GM12878 (cell line): Measurements from ENCODE around the gene SLC39A7. TPM values are rescaled to one million over a fixed set of nuclear protein-coding genes. Genes with fewer than 3 reads are reported as not detected.

ENCODE experiments used
- ATAC-seq: fragments of 200-7000 bp; cut with Tn5 transposase; 3 replicates; pipeline ENCODE4 v1.9.1; 2020; ENCODE audit warnings: mild to moderate bottlenecking, moderate library complexity
- BruUV-seq: library from RNA; stranded (reverse); fragments of 400-500 nt; replicated peaks from 2 replicates; lab custom pipeline; 2021; lab: Mats Ljungman, UMichigan
- CTCF ChIA-PET: fragments of 300-600 bp; sonication (Branson Sonifier 250); formaldehyde crosslinking; extraction: SDS; loops from one replicate; lab custom pipeline; 2021; ENCODE audit warnings: inconsistent platforms; lab: Yijun Ruan, JAX
- POLR2A ChIA-PET: fragments of 350-600 bp; formaldehyde crosslinking; extraction: SDS; loops from one replicate; lab custom pipeline; 2021; ENCODE audit warnings: inconsistent platforms; lab: Charles Lee
- RAD21 ChIA-PET: fragments of 300-600 bp; sonication (Branson Sonifier 250); formaldehyde crosslinking; loops from one replicate; lab custom pipeline; 2023; ENCODE audit warnings: antibody characterized with exemption; ENCODE audit not compliant: unreplicated experiment; lab: Charles Lee
- SMC1A ChIA-PET: fragments of 300-600 bp; sonication (Branson Sonifier 250); formaldehyde crosslinking; loops from one replicate; lab custom pipeline; 2023; ENCODE audit not compliant: unreplicated experiment, uncharacterized antibody; lab: Charles Lee
- DNase-seq: peaks from one replicate; pipeline ENCODE4 v3.0.0-alpha.2; 2011; ENCODE audit warnings: low read depth, low spot score
- FAIRE-seq: peaks from 3 replicates; lab custom pipeline; 2011; peaks lifted over from hg19 to GRCh38; lab: Jason Lieb, UNC
- H2AFZ ChIP-seq: 2 replicates; pipeline ENCODE4 v1.6.0; 2011; ENCODE audit warnings: low read depth, low read length, control low read depth; ENCODE audit not compliant: control insufficient read depth
- H3K27ac ChIP-seq: 2 replicates; pipeline ENCODE4 v1.5.1; 2011; ENCODE audit warnings: control low read depth; ENCODE audit not compliant: control insufficient read depth, insufficient read depth
- H3K27me3 ChIP-seq, 2 experiments: replicated peaks in 1 of 2; 2 replicates each; pipeline versions ENCODE4 v1.6.0 to v1.6.1; 2011; ENCODE audit warnings: low read length in 1 of 2; ENCODE audit not compliant: control insufficient read depth in 2 of 2, insufficient read depth in 2 of 2
- H3K36me3 ChIP-seq, 2 experiments: 2 replicates each; pipeline ENCODE4 v1.5.1; 2011; ENCODE audit warnings: low read length in 1 of 2; ENCODE audit not compliant: control insufficient read depth in 2 of 2, insufficient read depth in 2 of 2
- H3K4me1 ChIP-seq: 2 replicates; pipeline ENCODE4 v1.6.1; 2011; ENCODE audit warnings: mild to moderate bottlenecking, low read length, moderate library complexity, mixed read lengths; ENCODE audit not compliant: control insufficient read depth, insufficient read depth
- H3K4me2 ChIP-seq: 2 replicates; pipeline ENCODE4 v1.6.0; 2011; ENCODE audit warnings: control low read depth; ENCODE audit not compliant: control insufficient read depth, insufficient read depth
- H3K4me3 ChIP-seq: fragments of 200-600 bp; sonication (generic); 2 replicates; pipeline ENCODE4 v1.5.1; 2016
- H3K79me2 ChIP-seq: 2 replicates; pipeline ENCODE4 v1.6.0; 2011; ENCODE audit warnings: low read length; ENCODE audit not compliant: control insufficient read depth, insufficient read depth
- H3K9ac ChIP-seq: 2 replicates; pipeline ENCODE4 v1.8.0; 2011; ENCODE audit warnings: low read length, control low read depth, mixed read lengths; ENCODE audit not compliant: control insufficient read depth, insufficient read depth
- H3K9me3 ChIP-seq: replicated peaks from 3 replicates; pipeline ENCODE4 v1.5.1; 2011; ENCODE audit warnings: mild to moderate bottlenecking, low read length; ENCODE audit not compliant: control insufficient read depth, insufficient read depth
- H4K20me1 ChIP-seq: 2 replicates; pipeline ENCODE4 v1.6.0; 2011; ENCODE audit not compliant: control insufficient read depth, insufficient read depth
- ATF2 ChIP-seq: IDR thresholded peaks from 2 replicates; pipeline ENCODE4 v1.6.1; 2012; ENCODE audit warnings: low read length, inconsistent platforms
- BCL11A ChIP-seq: IDR thresholded peaks from 2 replicates; pipeline ENCODE4 v1.6.1; 2011; ENCODE audit warnings: low read depth, low read length
- BCL3 ChIP-seq: IDR thresholded peaks from 2 replicates; pipeline ENCODE4 v1.6.1; 2011; ENCODE audit warnings: borderline replicate concordance, low read depth, mild to moderate bottlenecking, moderate library complexity, low read length; ENCODE audit not compliant: insufficient read depth, poor library complexity, severe bottlenecking
- CBFB ChIP-seq: IDR thresholded peaks from 2 replicates; pipeline ENCODE4 v1.6.1; 2016; ENCODE audit warnings: antibody characterized with exemption, low read depth
- CTCF ChIP-seq, 3 experiments: IDR thresholded peaks in 2 of 3; conservative IDR thresholded peaks in 1 of 3; 2 replicates each; pipeline ENCODE4 v1.5.1; 2011; ENCODE audit warnings: low read depth in 3 of 3, low read length in 3 of 3, mild to moderate bottlenecking in 3 of 3, control low read depth in 2 of 3, moderate library complexity in 2 of 3, inconsistent platforms in 1 of 3, mixed read lengths in 1 of 3; ENCODE audit not compliant: control insufficient read depth in 2 of 3, insufficient read depth in 1 of 3; ENCODE audit errors: extremely low read depth in 1 of 3
- DPF2 ChIP-seq: fragments of 450-650 bp; IDR thresholded peaks from 2 replicates; pipeline ENCODE4 v1.6.1; 2017; ENCODE audit warnings: mild to moderate bottlenecking
- EED ChIP-seq: sonication (generic); IDR thresholded peaks from 2 replicates; pipeline ENCODE4 v1.6.1; 2016; ENCODE audit warnings: antibody characterized with exemption, low read depth
- ESRRA ChIP-seq: IDR thresholded peaks from 2 replicates; pipeline ENCODE4 v1.6.1; 2012; ENCODE audit warnings: mild to moderate bottlenecking, low read length, improper control_type of control experiment
- IKZF2 ChIP-seq, 2 experiments: fragments of 450-650 bp; IDR thresholded peaks; 2 replicates each; pipeline ENCODE4 v1.6.1; 2017; ENCODE audit warnings: mild to moderate bottlenecking in 2 of 2, moderate library complexity in 2 of 2
- JUNB ChIP-seq: IDR thresholded peaks from 2 replicates; pipeline ENCODE4 v1.6.1; 2016; ENCODE audit warnings: antibody characterized with exemption, mild to moderate bottlenecking
- KLF5 ChIP-seq: fragments of 450-650 bp; IDR thresholded peaks from 2 replicates; pipeline ENCODE4 v1.6.1; 2014; ENCODE audit warnings: mild to moderate bottlenecking; ENCODE audit not compliant: partially characterized antibody
- MXI1 ChIP-seq: fragments of 150-350 bp; IDR thresholded peaks from 2 replicates; pipeline ENCODE4 v1.6.1; 2011; ENCODE audit warnings: low read depth, mild to moderate bottlenecking, inconsistent platforms, low read length, improper control_type of control experiment
- NRF1 ChIP-seq: conservative IDR thresholded peaks from 2 replicates; pipeline ENCODE4 v1.6.1; 2011; ENCODE audit warnings: mild to moderate bottlenecking, low read depth, low read length, improper control_type of control experiment
- RAD21 ChIP-seq: IDR thresholded peaks from 2 replicates; pipeline ENCODE4 v1.6.1; 2011; ENCODE audit warnings: mild to moderate bottlenecking, low read depth, low read length, moderate library complexity; ENCODE audit not compliant: insufficient read depth
- YY1 ChIP-seq: IDR thresholded peaks from 2 replicates; pipeline ENCODE4 v1.6.1; 2011; ENCODE audit warnings: low read depth, mild to moderate bottlenecking, low read length
- WGBS: methylation state at CpG from one replicate; pipeline ENCODE4 v1.1.6; 2016; ENCODE audit warnings: low lambda C conversion rate; ENCODE audit not compliant: insufficient replicate concordance, insufficient coverage; ENCODE audit errors: missing lambda C conversion rate; 5-methylcytosine and 5-hydroxymethylcytosine counted together
- in situ Hi-C: fragments of 300-500 bp; cut with MboI; formaldehyde crosslinking; loops from 9 replicates; pipeline ENCODE4 v1.14.3; 2018; ENCODE audit warnings: mixed read lengths
- intact Hi-C: fragments of 100-400 bp; cut with micrococcal nuclease; formaldehyde crosslinking; loops from one replicate; pipeline ENCODE4 v1.14.2; 2022; ENCODE audit not compliant: unreplicated experiment
- polyA plus RNA-seq, 11 experiments: library from polyadenylated mRNA; depleted of rRNA in 4 of 11; unstranded in 6 of 11; stranded (reverse) in 5 of 11; fragments of >200 nt; fragmentation: Nextera tagmentation in 4 of 11; fragmentation: Illumina TruSeq in 1 of 11; extraction: Ambion mirVana in 4 of 11; extraction: Trizol in 1 of 11; gene quantifications; 1 replicate in 1 of 11; 2 replicates in 10 of 11; pipeline versions ENCODE4 v1.2.1 to v1.2.3, GENCODE V29; 2011 to 2016; ENCODE audit warnings: inconsistent platforms in 2 of 11, missing spikeins in 2 of 11, low read depth in 1 of 11
- total RNA-seq, 4 experiments: library from RNA; depleted of rRNA in 3 of 4; stranded (reverse); fragments of >200 nt in 3 of 4; fragmentation: Illumina TruSeq in 1 of 4; extraction: Trizol in 1 of 4; gene quantifications; 2 replicates each; pipeline versions ENCODE4 v1.2.1 to v1.2.3, GENCODE V29; 2013 to 2021

SLC39A7 gene
- total and polyA plus RNA-seq, 10 of the 15 experiments (the other 5 are each of a cell fraction or from before 2014, with no cell fraction given), result 7.3 to 63.1 (median 40.6) TPM

- TF ChIP-seq ESRRA (no peak), KLF5 (no peak), CBFB (no peak), ATF2 (no peak)
Measured at GRCh38 chr6:33204415-33205190, 3.9 kb downstream of the SLC39A7 start, which contains the start of gene HSD17B8 (continued).

- intact Hi-C loops, result loop anchor here (1.0 to 10.0 kb wide), 2 partner anchors 43 to 369 kb away; no protein-coding TSS in a partner anchor
- Histone ChIP-seq H3K27me3 (no peaks in the 10 kb centered on the region), H4K20me1 (no peaks in the 10 kb centered on the region), H3K36me3 (peaks cover 8 to 20% of the 10 kb centered on the region in 2 experiments), H3K27ac (peak overlapping the region; percentile 78), H3K4me1 (peaks cover 33% of the 10 kb centered on the region), H3K9ac (peak overlapping the region; percentile 80), H3K4me3 (peak overlapping the region; percentile 94), H2AFZ (peak overlapping the region; percentile 11), H3K4me2 (peak overlapping the region; percentile 98), H3K79me2 (peaks cover 24% of the 10 kb centered on the region), H3K9me3 (no peaks in the 10 kb centered on the region)
- CTCF ChIA-PET, result interaction anchor here (2.4 kb wide), 1 partner anchor 44 kb away, joined by 19 read pairs; no protein-coding TSS in a partner anchor
- RAD21 ChIA-PET, result interaction anchor here (2.9 kb wide), 1 partner anchor 44 kb away, joined by 25 read pairs; no protein-coding TSS in a partner anchor
- no peak for FAIRE-seq
- SMC1A ChIA-PET, result interaction anchor here (1.0 to 1.3 kb wide), 2 partner anchors 41 to 43 kb away, joined by 3 to 8 read pairs; no protein-coding TSS in a partner anchor
- 6% methylated on average over 17 of the region's 17 CpGs for WGBS
- no TSS peak for BruUV-seq
- in situ Hi-C loops, result no loop called here
- ATAC-seq, result peak; percentile 29
- no peak for DNase-seq
- POLR2A ChIA-PET, result interaction anchor here (0.5 to 1.2 kb wide), 4 partner anchors 10 to 114 kb away, joined by 3 to 4 read pairs (median 3); no protein-coding TSS in a partner anchor
- TF ChIP-seq RAD21, result peak; percentile 27; the same call in 1 of the 2 replicates
- TF ChIP-seq EED, result peak; percentile 84
- TF ChIP-seq JUNB, result peak; percentile 68
- no peak for TF ChIP-seq NRF1
- TF ChIP-seq BCL3, result peak; percentile 22
- TF ChIP-seq CTCF (IDR thresholded peaks at IDR 0.05 in 2 of 3, conservative IDR thresholded peaks at IDR 0.05 in 1 of 3; ENCODE audit: control insufficient read depth in 2 of 3, extremely low read depth in 1 of 3, insufficient read depth in 1 of 3, low read depth in 3 of 3, low read length in 3 of 3), result peak; percentile 11 to 26 (median 25); a peak in 4 of 6 replicates
- TF ChIP-seq DPF2, result 0 out of 2 replicates have a peak, but pooled peaks have one; percentile 1
- no peak for TF ChIP-seq BCL11A
- TF ChIP-seq MXI1, result peak; percentile 43; the same call in 1 of the 2 replicates
- peak; percentile 7 to 19; a peak in 1 of 4 replicates for TF ChIP-seq IKZF2 (IDR thresholded peaks at IDR 0.05)
- TF ChIP-seq YY1, result no peak
Measured at GRCh38 chr6:33205191-33206026, 4.7 kb downstream of the SLC39A7 start.
